IMR-90 (cell line): ENCODE results near the gene SEPTIN10. TPM values are rescaled to one million over a fixed set of nuclear protein-coding genes. Genes with fewer than 3 reads are reported as not detected.

Experiments
- ATAC-seq: fragments of 200-7000 bp; cut with Tn5 transposase; 2 replicates; pipeline ENCODE4 v1.9.1; 2020; ENCODE audit warnings: low read depth, mild to moderate bottlenecking, moderate library complexity
- BruUV-seq: library from RNA; stranded (reverse); fragments of 400-500 nt; replicated peaks from 2 replicates; lab custom pipeline; 2021; lab: Mats Ljungman, UMichigan
- CTCF ChIA-PET: fragments of 300-600 bp; formaldehyde crosslinking; extraction: SDS; loops from one replicate; lab custom pipeline; 2021; ENCODE audit warnings: antibody characterized with exemption; lab: Yijun Ruan, JAX
- POLR2A ChIA-PET: fragments of 300-600 bp; sonication (Branson Sonifier 250); formaldehyde crosslinking; loops from one replicate; lab custom pipeline; 2022; ENCODE audit warnings: antibody characterized with exemption; ENCODE audit not compliant: unreplicated experiment; lab: Charles Lee
- DNase-seq: peaks from one replicate; pipeline ENCODE4 v3.0.0; 2013
- H2AFZ ChIP-seq: replicated peaks from 2 replicates; pipeline ENCODE3; 2013; ENCODE audit warnings: low read length, mild to moderate bottlenecking; ENCODE audit not compliant: poor library complexity
- H2AK5ac ChIP-seq: 2 replicates; pipeline ENCODE4 v1.6.1; 2013; ENCODE audit warnings: low read depth, low read length, inconsistent platforms
- H2AK9ac ChIP-seq: replicated peaks from 2 replicates; pipeline ENCODE3; 2013; ENCODE audit warnings: mild to moderate bottlenecking, low read depth, low read length, moderate library complexity; ENCODE audit not compliant: poor library complexity
- H2BK120ac ChIP-seq: 2 replicates; pipeline ENCODE4 v1.6.1; 2013; ENCODE audit warnings: low read depth, low read length, inconsistent platforms
- H2BK15ac ChIP-seq: 3 replicates; pipeline ENCODE4 v1.6.1; 2013; ENCODE audit warnings: low read depth, low read length, inconsistent platforms
- H2BK20ac ChIP-seq: 2 replicates; pipeline ENCODE4 v1.6.1; 2013; ENCODE audit warnings: low read depth, mild to moderate bottlenecking, inconsistent platforms, low read length, moderate library complexity
- H2BK5ac ChIP-seq: 2 replicates; pipeline ENCODE4 v1.6.1; 2013; ENCODE audit warnings: mild to moderate bottlenecking, low read depth, low read length, inconsistent platforms; ENCODE audit not compliant: poor library complexity, severe bottlenecking
- H3K14ac ChIP-seq: replicated peaks from 2 replicates; pipeline ENCODE4 v1.6.1; 2013; ENCODE audit warnings: low read depth, low read length, inconsistent platforms
- H3K18ac ChIP-seq: 2 replicates; pipeline ENCODE4 v1.6.1; 2013; ENCODE audit warnings: low read depth, low read length, control low read depth
- H3K23ac ChIP-seq: 2 replicates; pipeline ENCODE4 v1.6.1; 2013; ENCODE audit warnings: low read depth, low read length, inconsistent platforms
- H3K27ac ChIP-seq: 2 replicates; pipeline ENCODE4 v1.5.1; 2013; ENCODE audit warnings: mild to moderate bottlenecking, control low read depth, low read length; ENCODE audit not compliant: insufficient read depth
- H3K27me3 ChIP-seq: 2 replicates; pipeline ENCODE4 v1.6.1; 2013; ENCODE audit warnings: low read length; ENCODE audit not compliant: control insufficient read depth, insufficient read depth
- H3K36me3 ChIP-seq: 2 replicates; pipeline ENCODE4 v1.6.1; 2013; ENCODE audit warnings: low read length, mixed read lengths; ENCODE audit not compliant: control insufficient read depth, insufficient read depth
- H3K4ac ChIP-seq: 2 replicates; pipeline ENCODE4 v1.6.1; 2013; ENCODE audit warnings: low read depth, low read length, inconsistent platforms
- H3K4me1 ChIP-seq: 2 replicates; pipeline ENCODE4 v1.6.1; 2013; ENCODE audit warnings: low read length, mixed read lengths; ENCODE audit not compliant: control insufficient read depth, insufficient read depth
- H3K4me2 ChIP-seq: 2 replicates; pipeline ENCODE4 v1.6.1; 2013; ENCODE audit warnings: low read depth, mild to moderate bottlenecking, control low read depth, low read length, moderate library complexity
- H3K4me3 ChIP-seq: 2 replicates; pipeline ENCODE4 v1.5.1; 2013; ENCODE audit warnings: low read depth, mild to moderate bottlenecking, control low read depth, low read length, moderate library complexity; ENCODE audit not compliant: insufficient read depth
- H3K56ac ChIP-seq: 2 replicates; pipeline ENCODE4 v1.6.1; 2013; ENCODE audit warnings: low read length, inconsistent platforms; ENCODE audit not compliant: insufficient read depth; ENCODE audit errors: extremely low read depth
- H3K79me1 ChIP-seq, 2 experiments: 2 replicates each; pipeline ENCODE4 v1.6.1; 2013; ENCODE audit warnings: low read length in 2 of 2, inconsistent platforms in 1 of 2, low read depth in 1 of 2
- H3K9ac ChIP-seq: 2 replicates; pipeline ENCODE4 v1.6.1; 2013; ENCODE audit warnings: low read depth, low read length, control low read depth
- H3K9me1 ChIP-seq: 2 replicates; pipeline ENCODE4 v1.6.1; 2013; ENCODE audit warnings: low read length, inconsistent platforms; ENCODE audit not compliant: insufficient read depth
- H3K9me3 ChIP-seq: 2 replicates; pipeline ENCODE4 v1.6.1; 2013; ENCODE audit warnings: low read length; ENCODE audit not compliant: control insufficient read depth, insufficient read depth
- H4K20me1 ChIP-seq: 2 replicates; pipeline ENCODE4 v1.6.1; 2013; ENCODE audit warnings: low read length, inconsistent platforms; ENCODE audit not compliant: insufficient read depth
- H4K5ac ChIP-seq: 2 replicates; pipeline ENCODE4 v1.6.1; 2013; ENCODE audit warnings: mild to moderate bottlenecking, low read depth, low read length, control low read depth
- H4K8ac ChIP-seq, 2 experiments: 2 replicates each; pipeline ENCODE4 v1.6.1; 2013; ENCODE audit warnings: low read depth in 2 of 2, low read length in 2 of 2, control low read depth in 1 of 2, inconsistent platforms in 1 of 2
- H4K91ac ChIP-seq: 2 replicates; pipeline ENCODE4 v1.6.1; 2013; ENCODE audit warnings: low read depth, low read length, inconsistent platforms; ENCODE audit not compliant: insufficient read depth
- FOS ChIP-seq: fragments of 150-350 bp; IDR thresholded peaks from 2 replicates; pipeline ENCODE4 v1.6.1; 2016; ENCODE audit warnings: low read depth, low read length
- MXI1 ChIP-seq: IDR thresholded peaks from 2 replicates; pipeline ENCODE4 v1.6.1; 2012; ENCODE audit warnings: low read depth, mild to moderate bottlenecking, low read length, moderate library complexity, borderline replicate concordance
- RCOR1 ChIP-seq: IDR thresholded peaks from 2 replicates; pipeline ENCODE4 v1.6.1; 2012; ENCODE audit warnings: mild to moderate bottlenecking, low read length, improper control_type of control experiment; ENCODE audit not compliant: insufficient replicate concordance
- RFX5 ChIP-seq: IDR thresholded peaks from 2 replicates; pipeline ENCODE4 v1.8.0; 2012; ENCODE audit warnings: low read depth, mild to moderate bottlenecking, low read length, moderate library complexity
- WGBS, 2 experiments: methylation state at CpG; one replicate each; pipeline versions ENCODE4 v1.1.5 to v1.1.7; 2013; ENCODE audit warnings: missing lambda C conversion rate in 2 of 2; ENCODE audit not compliant: insufficient read length in 1 of 2; ENCODE audit errors: extremely low coverage in 2 of 2; 5-methylcytosine and 5-hydroxymethylcytosine counted together
- dilution Hi-C: fragments of 300-500 bp; cut with HindIII; formaldehyde crosslinking; loops from one replicate; pipeline ENCODE4 v1.14.3; 2018; ENCODE audit warnings: low sequenced_read_pairs; ENCODE audit not compliant: unreplicated experiment
- in situ Hi-C: fragments of 300-500 bp; cut with MboI; formaldehyde crosslinking; loops from 3 replicates; pipeline ENCODE4 v1.14.3; 2019; ENCODE audit warnings: low sequenced_read_pairs, inconsistent platforms, mixed read lengths
- intact Hi-C: fragments of 100-400 bp; cut with micrococcal nuclease; formaldehyde crosslinking; loops from 2 replicates; pipeline ENCODE4 v1.10.0; 2022
- polyA plus RNA-seq, 3 experiments: library from polyadenylated mRNA; depleted of rRNA; stranded (reverse); fragments of >200 nt; gene quantifications; 2 replicates each; pipeline ENCODE4 v1.2.3, GENCODE V29; 2012; ENCODE audit warnings: low replicate concordance in 1 of 3
- total RNA-seq: library from RNA; depleted of rRNA; stranded (reverse); fragments of >200 nt; gene quantifications from 2 replicates; pipeline ENCODE4 v1.2.3, GENCODE V29; 2012
- TF ChIP-seq, protein P1 (sequence below): fragments of 150-350 bp; IDR thresholded peaks from 2 replicates; pipeline ENCODE4 v1.6.1; 2016; ENCODE audit warnings: low read depth, mild to moderate bottlenecking, low read length, moderate library complexity, borderline replicate concordance

SEPTIN10 gene
- total and polyA plus RNA-seq, 2 of the 4 experiments (the other 2 are of a cell fraction): 55.4 to 82.6 TPM

DNA sequence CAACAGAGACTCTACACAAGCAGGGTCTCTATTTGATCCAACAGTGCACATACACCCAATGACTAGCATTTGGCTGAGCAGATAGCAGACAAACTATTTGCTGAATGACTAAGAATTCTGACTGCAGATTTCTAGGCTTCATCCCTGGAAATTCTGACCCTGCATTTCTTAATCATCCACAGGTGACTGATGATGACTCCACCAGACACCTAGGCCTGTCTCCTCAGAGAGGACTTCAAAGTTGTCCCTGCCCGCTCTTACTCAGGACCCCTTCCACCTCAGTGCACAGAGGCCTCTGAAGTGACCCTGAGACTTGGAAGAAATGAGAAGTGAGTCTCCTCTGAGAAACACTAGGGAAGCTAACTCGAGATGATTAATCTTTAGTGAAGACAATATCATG lies 51.3 kb downstream of the SEPTIN10 start:
- Histone ChIP-seq H3K18ac (no peak overlapping the region), H2AK5ac (no peak overlapping the region), H3K4me3 (no peak overlapping the region), H3K4me2 (no peak overlapping the region), H3K9ac (no peak overlapping the region), H3K9me3 (no peaks in the 10 kb centered on the region), H4K91ac (no peak overlapping the region), H4K20me1 (no peaks in the 10 kb centered on the region), H2BK15ac (no peak overlapping the region), H3K56ac (no peak overlapping the region), H4K8ac (no peak overlapping the region), H3K23ac (no peak overlapping the region), H3K9me1 (peaks cover 19% of the 10 kb centered on the region), H3K4ac (no peak overlapping the region), H3K27me3 (no peaks in the 10 kb centered on the region), H4K5ac (no peak overlapping the region), H2BK20ac (no peak overlapping the region), H2BK5ac (no peak overlapping the region), H3K14ac (no peak overlapping the region), H2BK120ac (no peak overlapping the region), H3K27ac (no peak overlapping the region), H2AK9ac (no peak overlapping the region), H3K4me1 (peaks cover 6% of the 10 kb centered on the region), H3K36me3 (peaks cover 18% of the 10 kb centered on the region), H3K79me1 (peaks cover 14 to 50% of the 10 kb centered on the region in 2 experiments), H2AFZ (no peak overlapping the region)
- intact Hi-C loops (loop anchor here (5.0 kb wide), 1 partner anchor 50 kb away; the partner anchor contains the start of genes SEPTIN10 and SOWAHC), in situ Hi-C loops (loop anchor here (10.0 kb wide), 1 partner anchor 152 kb away; no protein-coding TSS in a partner anchor), dilution Hi-C loops (no loop called here)
- TF ChIP-seq MXI1 (no peak), RCOR1 (no peak), FOS (no peak), RFX5 (no peak)
- TF ChIP-seq, protein P1, sequence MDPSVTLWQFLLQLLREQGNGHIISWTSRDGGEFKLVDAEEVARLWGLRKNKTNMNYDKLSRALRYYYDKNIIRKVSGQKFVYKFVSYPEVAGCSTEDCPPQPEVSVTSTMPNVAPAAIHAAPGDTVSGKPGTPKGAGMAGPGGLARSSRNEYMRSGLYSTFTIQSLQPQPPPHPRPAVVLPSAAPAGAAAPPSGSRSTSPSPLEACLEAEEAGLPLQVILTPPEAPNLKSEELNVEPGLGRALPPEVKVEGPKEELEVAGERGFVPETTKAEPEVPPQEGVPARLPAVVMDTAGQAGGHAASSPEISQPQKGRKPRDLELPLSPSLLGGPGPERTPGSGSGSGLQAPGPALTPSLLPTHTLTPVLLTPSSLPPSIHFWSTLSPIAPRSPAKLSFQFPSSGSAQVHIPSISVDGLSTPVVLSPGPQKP: no peak
- ChIA-PET POLR2A (no interaction called here), CTCF (no interaction called here)
- DNase-seq (peak; percentile 40), ATAC-seq (no peak; the same call in 1 of the 2 replicates)
- no CpG with 5 or more reads among the region's 2 CpGs for WGBS, 2 experiments
- BruUV-seq: no TSS peak
